Breast epithelium (tissue), 3 donors: ENCODE results near the gene ASB6.

ENCODE experiments used
- POLR2A ChIP-seq: fragments of 450-650 bp; IDR thresholded peaks from one replicate; pipeline ENCODE4 v1.6.1; 2016; ENCODE audit warnings: antibody characterized with exemption, mild to moderate bottlenecking, moderate library complexity
- POLR2AphosphoS5 ChIP-seq, 3 donors: sonication (generic); formaldehyde crosslinking; IDR thresholded peaks; one replicate each; pipeline ENCODE4 v1.6.1; 2017; ENCODE audit warnings: antibody characterized with exemption in 3 of 3
- TF ChIP-seq, protein P1 (sequence below), 3 donors: fragments of 450-650 bp; IDR thresholded peaks; one replicate each; pipeline ENCODE4 v1.5.1; 2016 to 2017; ENCODE audit warnings: antibody characterized with exemption in 3 of 3, mild to moderate bottlenecking in 3 of 3, moderate library complexity in 3 of 3

DNA sequence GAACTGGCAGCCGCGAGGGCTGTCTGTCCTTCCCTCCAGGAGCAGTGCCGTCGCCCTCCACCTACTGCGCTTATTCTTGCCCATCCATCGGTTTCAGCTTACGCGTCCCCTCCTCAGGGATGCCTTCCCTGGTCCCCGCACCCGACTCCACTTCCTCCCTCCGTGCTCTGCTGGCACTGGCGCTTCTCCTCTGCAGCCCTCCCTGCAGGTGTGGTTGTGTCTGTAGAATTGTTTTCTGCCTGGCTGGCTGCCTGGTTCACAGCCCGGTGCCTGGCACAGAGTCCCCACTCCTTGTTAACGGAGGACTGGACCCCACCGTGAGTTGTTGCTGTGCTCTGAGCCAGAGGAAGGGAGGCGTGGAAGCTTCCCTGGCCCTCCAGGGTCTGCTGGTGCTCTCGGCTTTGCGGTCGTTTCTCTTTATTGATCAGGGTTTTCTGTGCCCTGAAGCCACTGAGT lies 10.2 kb downstream of the ASB6 start:
- TF ChIP-seq POLR2A (no peak), POLR2AphosphoS5 (IDR thresholded peaks at IDR 0.05) (no peak)
- TF ChIP-seq, protein P1, sequence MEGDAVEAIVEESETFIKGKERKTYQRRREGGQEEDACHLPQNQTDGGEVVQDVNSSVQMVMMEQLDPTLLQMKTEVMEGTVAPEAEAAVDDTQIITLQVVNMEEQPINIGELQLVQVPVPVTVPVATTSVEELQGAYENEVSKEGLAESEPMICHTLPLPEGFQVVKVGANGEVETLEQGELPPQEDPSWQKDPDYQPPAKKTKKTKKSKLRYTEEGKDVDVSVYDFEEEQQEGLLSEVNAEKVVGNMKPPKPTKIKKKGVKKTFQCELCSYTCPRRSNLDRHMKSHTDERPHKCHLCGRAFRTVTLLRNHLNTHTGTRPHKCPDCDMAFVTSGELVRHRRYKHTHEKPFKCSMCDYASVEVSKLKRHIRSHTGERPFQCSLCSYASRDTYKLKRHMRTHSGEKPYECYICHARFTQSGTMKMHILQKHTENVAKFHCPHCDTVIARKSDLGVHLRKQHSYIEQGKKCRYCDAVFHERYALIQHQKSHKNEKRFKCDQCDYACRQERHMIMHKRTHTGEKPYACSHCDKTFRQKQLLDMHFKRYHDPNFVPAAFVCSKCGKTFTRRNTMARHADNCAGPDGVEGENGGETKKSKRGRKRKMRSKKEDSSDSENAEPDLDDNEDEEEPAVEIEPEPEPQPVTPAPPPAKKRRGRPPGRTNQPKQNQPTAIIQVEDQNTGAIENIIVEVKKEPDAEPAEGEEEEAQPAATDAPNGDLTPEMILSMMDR (IDR thresholded peaks at IDR 0.05): no peak
